PC-3 (cell line): Measurements from ENCODE around the gene PRDX5. TPM values are rescaled to one million over a fixed set of nuclear protein-coding genes. Genes with fewer than 3 reads are reported as not detected.

Experiments
- ATAC-seq: fragments of 200-7000 bp; cut with Tn5 transposase; 2 replicates; pipeline ENCODE4 v1.9.1; 2020; ENCODE audit warnings: mild to moderate bottlenecking, moderate library complexity
- BruUV-seq: library from RNA; stranded (reverse); fragments of 400-500 nt; replicated peaks from 2 replicates; lab custom pipeline; 2021; lab: Mats Ljungman, UMichigan
- CTCF ChIA-PET: fragments of 300-600 bp; sonication (Branson Sonifier 250); formaldehyde crosslinking; loops from one replicate; lab custom pipeline; 2022; ENCODE audit warnings: antibody characterized with exemption; lab: Charles Lee
- POLR2A ChIA-PET: fragments of 300-600 bp; sonication (Branson Sonifier 250); formaldehyde crosslinking; loops from one replicate; lab custom pipeline; 2022; ENCODE audit warnings: antibody characterized with exemption; ENCODE audit not compliant: unreplicated experiment; lab: Charles Lee
- DNase-seq: peaks from one replicate; pipeline ENCODE4 v3.0.0-alpha.2; 2015
- H2AFZ ChIP-seq: fragments of 300-600 bp; sonication (generic); 2 replicates; pipeline ENCODE4 v1.6.0; 2016; ENCODE audit warnings: antibody characterized with exemption, low read length
- H3F3A ChIP-seq: fragments of 300-600 bp; sonication (generic); one replicate; pipeline ENCODE4 v1.6.0; 2017; ENCODE audit warnings: antibody characterized with exemption, low read length, control low read depth, mild to moderate bottlenecking; ENCODE audit not compliant: unreplicated experiment
- H3K27ac ChIP-seq: fragments of 300-600 bp; sonication (generic); 2 replicates; pipeline ENCODE4 v1.5.1; 2016; ENCODE audit warnings: mild to moderate bottlenecking, low read length
- H3K27me3 ChIP-seq: fragments of 300-600 bp; sonication (generic); 2 replicates; pipeline ENCODE4 v1.6.1; 2016; ENCODE audit warnings: low read length, mixed read lengths
- H3K36me3 ChIP-seq: fragments of 300-600 bp; sonication (generic); 2 replicates; pipeline ENCODE4 v1.6.1; 2016; ENCODE audit warnings: low read depth, mixed run types, low read length, mixed read lengths
- H3K4me1 ChIP-seq: fragments of 300-600 bp; sonication (generic); 2 replicates; pipeline ENCODE4 v1.5.1; 2016; ENCODE audit warnings: low read length; ENCODE audit not compliant: insufficient read depth
- H3K4me2 ChIP-seq: fragments of 300-600 bp; sonication (generic); 2 replicates; pipeline ENCODE4 v1.6.0; 2016; ENCODE audit warnings: low read length
- H3K4me3 ChIP-seq: fragments of 300-600 bp; sonication (generic); 2 replicates; pipeline ENCODE4 v1.5.1; 2016; ENCODE audit warnings: mild to moderate bottlenecking, low read length, mixed read lengths
- H3K79me2 ChIP-seq: fragments of 300-600 bp; sonication (generic); 2 replicates; pipeline ENCODE4 v1.6.1; 2017; ENCODE audit warnings: low read length, mixed read lengths
- H3K9ac ChIP-seq: fragments of 300-600 bp; sonication (generic); 2 replicates; pipeline ENCODE4 v1.6.0; 2016; ENCODE audit warnings: mild to moderate bottlenecking, low read length
- H3K9me2 ChIP-seq: fragments of 300-600 bp; sonication (generic); replicated peaks from 2 replicates; pipeline ENCODE4 v1.6.1; 2016; ENCODE audit warnings: mixed run types, low read length, mixed read lengths
- H3K9me3 ChIP-seq: fragments of 300-600 bp; sonication (generic); 2 replicates; pipeline ENCODE4 v1.6.1; 2016; ENCODE audit warnings: low read length, mixed read lengths
- H4K20me1 ChIP-seq: fragments of 300-600 bp; sonication (generic); 2 replicates; pipeline ENCODE4 v1.6.1; 2016; ENCODE audit warnings: low read length, mixed read lengths
- CTCF ChIP-seq: fragments of 300-600 bp; sonication (generic); conservative IDR thresholded peaks from 2 replicates; pipeline ENCODE4 v1.5.1; 2017; ENCODE audit warnings: antibody characterized with exemption, low read depth, mild to moderate bottlenecking, low read length
- EZH2 ChIP-seq: fragments of 300-600 bp; sonication (generic); IDR thresholded peaks from one replicate; pipeline ENCODE4 v1.6.1; 2017; ENCODE audit warnings: antibody characterized with exemption, mild to moderate bottlenecking, low read length; ENCODE audit not compliant: unreplicated experiment
- EZH2phosphoT487 ChIP-seq: fragments of 300-600 bp; sonication (generic); IDR thresholded peaks from 2 replicates; pipeline ENCODE4 v1.6.1; 2018; ENCODE audit warnings: mild to moderate bottlenecking, antibody characterized with exemption, low read length, borderline replicate concordance
- intact Hi-C: fragments of 100-400 bp; cut with micrococcal nuclease; formaldehyde crosslinking; loops from 2 replicates; pipeline ENCODE4 v1.9.0; 2023
- total RNA-seq: library from RNA; depleted of rRNA; stranded (reverse); fragments of >200 nt; gene quantifications from 2 replicates; pipeline ENCODE4 v1.2.3, GENCODE V29; 2014

PRDX5 gene
- total RNA-seq, 1 experiment from 2014 or later, result 467 TPM

GRCh38 chr11:64353715-64354506 is 36.0 kb downstream of the PRDX5 start:
- Histone ChIP-seq H3K9me3 (no peaks in the 10 kb centered on the region), H3K4me2 (no peak overlapping the region), H3K4me3 (no peak overlapping the region), H3K27ac (no peak overlapping the region), H2AFZ (no peak overlapping the region), H3K27me3 (no peaks in the 10 kb centered on the region), H3K79me2 (peaks cover 4% of the 10 kb centered on the region; the same call in 1 of the 2 replicates), H3K9me2 (no peaks in the 10 kb centered on the region), H3K4me1 (peaks cover 22% of the 10 kb centered on the region), H3K36me3 (no peaks in the 10 kb centered on the region), H3K9ac (no peak overlapping the region), H4K20me1 (no peaks in the 10 kb centered on the region), H3F3A (no peaks in the 10 kb centered on the region)
- no peak for ATAC-seq
- DNase-seq, result no peak
- CTCF ChIA-PET, result interaction anchor here (0.6 to 4.5 kb wide), 7 partner anchors 8 to 425 kb away, joined by 3 to 106 read pairs (median 5); partner anchors contain the start of genes PRDX5, SF1 and TRMT112
- no TSS peak for BruUV-seq
- intact Hi-C loops, result no loop called here
- TF ChIP-seq EZH2phosphoT487 (no peak), EZH2 (no peak)
- POLR2A ChIA-PET, result interaction anchor here (1.3 kb wide), 1 partner anchor 11 kb away, joined by 4 read pairs; no protein-coding TSS in a partner anchor

GRCh38 chr11:64355078-64355940 is 37.4 kb downstream of the PRDX5 start:
- ATAC-seq, result peak; percentile 54
- Histone ChIP-seq H3F3A (no peaks in the 10 kb centered on the region), H3K36me3 (no peaks in the 10 kb centered on the region), H3K4me1 (peaks cover 30% of the 10 kb centered on the region), H3K4me3 (peak overlapping the region; percentile 58), H3K79me2 (peaks cover 16% of the 10 kb centered on the region), H3K9ac (peak overlapping the region; percentile 46), H2AFZ (peak overlapping the region; percentile 90), H3K27me3 (no peaks in the 10 kb centered on the region), H3K4me2 (peak overlapping the region; percentile 80), H3K27ac (peak overlapping the region; percentile 40), H3K9me3 (no peaks in the 10 kb centered on the region), H3K9me2 (no peaks in the 10 kb centered on the region), H4K20me1 (no peaks in the 10 kb centered on the region)
- no TSS peak for BruUV-seq
- ChIA-PET CTCF (interaction anchor here (0.5 to 4.5 kb wide), 33 partner anchors 9 to 1559 kb away, joined by 3 to 106 read pairs (median 4); partner anchors contain the start of genes CCDC88B, ESRRA, PLCB3 and PRDX5), POLR2A (interaction anchor here (0.8 to 1.3 kb wide), 3 partner anchors 13 to 50 kb away, joined by 4 to 20 read pairs (median 14); partner anchors contain the start of genes ESRRA, PRDX5 and TRMT112)
- DNase-seq, result peak; percentile 94
- TF ChIP-seq CTCF (peak; percentile 98), EZH2 (no peak), EZH2phosphoT487 (no peak)
- intact Hi-C loops, result loop anchor here (1.0 to 5.0 kb wide), 4 partner anchors 37 to 297 kb away; partner anchors contain the start of genes ESRRA and PRDX5
